ENCODE results near the gene OR2T35.
"Not testable (repeated sequence)": the region's sequence is repeated elsewhere in the genome, so short reads cannot be mapped to it uniquely, and the experiment has no call there.

OR2T35 gene, protein sequence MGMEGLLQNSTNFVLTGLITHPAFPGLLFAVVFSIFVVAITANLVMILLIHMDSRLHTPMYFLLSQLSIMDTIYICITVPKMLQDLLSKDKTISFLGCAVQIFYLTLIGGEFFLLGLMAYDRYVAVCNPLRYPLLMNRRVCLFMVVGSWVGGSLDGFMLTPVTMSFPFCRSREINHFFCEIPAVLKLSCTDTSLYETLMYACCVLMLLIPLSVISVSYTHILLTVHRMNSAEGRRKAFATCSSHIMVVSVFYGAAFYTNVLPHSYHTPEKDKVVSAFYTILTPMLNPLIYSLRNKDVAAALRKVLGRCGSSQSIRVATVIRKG

DNA sequence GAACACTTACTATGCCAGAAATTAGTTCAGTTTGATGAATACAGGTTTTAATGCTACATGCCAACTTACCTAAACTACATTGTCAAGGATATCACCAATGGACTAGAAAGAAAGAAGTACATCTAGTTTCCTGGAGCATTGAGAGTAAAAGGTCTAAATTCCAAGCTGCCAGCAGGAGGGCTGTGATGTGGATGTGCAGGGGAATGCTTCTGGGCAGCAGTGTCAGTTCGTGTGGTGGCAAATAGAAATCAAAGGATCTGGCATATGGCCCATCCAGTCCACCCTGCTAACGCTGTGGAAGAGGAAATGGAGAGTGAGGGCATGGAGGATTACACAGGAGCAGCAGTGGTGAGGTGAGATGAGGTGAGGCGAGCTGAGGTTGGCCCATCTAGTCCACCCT lies at the start of gene OR2T35:
OR2T35 (minus strand) TSS at position 101 of the 400 bp plus-strand sequence. CDS start 6,020 bp downstream, outside the sequence.
- DNase-seq (ENCODE audit: low read depth) = not testable (repeated sequence)

DNA sequence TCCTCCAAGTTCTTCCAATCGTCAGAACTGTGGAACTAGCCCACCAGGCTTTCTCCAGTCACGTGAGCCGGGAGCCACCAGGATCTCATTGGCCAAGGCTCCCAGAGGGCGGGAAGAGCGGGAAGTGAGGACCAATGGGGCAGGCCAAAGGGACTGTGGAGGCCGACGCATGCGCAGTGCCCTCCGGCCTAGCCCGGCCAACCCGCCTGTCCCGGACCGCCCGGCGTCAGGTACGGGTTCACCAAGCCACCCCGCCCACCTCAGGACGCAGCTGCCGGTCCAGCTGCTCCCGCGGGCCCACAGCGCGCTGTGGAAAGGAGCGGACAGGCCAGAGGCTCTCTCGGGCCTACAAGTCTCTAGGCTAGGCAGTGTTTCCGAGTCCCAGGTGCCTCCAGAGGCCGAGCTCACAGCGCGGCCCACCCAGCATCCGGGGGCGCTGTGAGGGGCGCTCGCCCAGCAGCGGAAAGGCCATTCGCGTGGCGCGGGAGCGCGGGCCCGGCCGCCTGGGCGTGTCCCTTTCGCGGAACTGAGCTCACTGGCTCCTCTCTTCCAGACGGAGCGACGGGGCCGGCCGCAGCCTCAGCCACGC lies 46.6 kb upstream of the OR2T35 start:
- DNase-seq (ENCODE audit: low read depth) = no peak

DNA sequence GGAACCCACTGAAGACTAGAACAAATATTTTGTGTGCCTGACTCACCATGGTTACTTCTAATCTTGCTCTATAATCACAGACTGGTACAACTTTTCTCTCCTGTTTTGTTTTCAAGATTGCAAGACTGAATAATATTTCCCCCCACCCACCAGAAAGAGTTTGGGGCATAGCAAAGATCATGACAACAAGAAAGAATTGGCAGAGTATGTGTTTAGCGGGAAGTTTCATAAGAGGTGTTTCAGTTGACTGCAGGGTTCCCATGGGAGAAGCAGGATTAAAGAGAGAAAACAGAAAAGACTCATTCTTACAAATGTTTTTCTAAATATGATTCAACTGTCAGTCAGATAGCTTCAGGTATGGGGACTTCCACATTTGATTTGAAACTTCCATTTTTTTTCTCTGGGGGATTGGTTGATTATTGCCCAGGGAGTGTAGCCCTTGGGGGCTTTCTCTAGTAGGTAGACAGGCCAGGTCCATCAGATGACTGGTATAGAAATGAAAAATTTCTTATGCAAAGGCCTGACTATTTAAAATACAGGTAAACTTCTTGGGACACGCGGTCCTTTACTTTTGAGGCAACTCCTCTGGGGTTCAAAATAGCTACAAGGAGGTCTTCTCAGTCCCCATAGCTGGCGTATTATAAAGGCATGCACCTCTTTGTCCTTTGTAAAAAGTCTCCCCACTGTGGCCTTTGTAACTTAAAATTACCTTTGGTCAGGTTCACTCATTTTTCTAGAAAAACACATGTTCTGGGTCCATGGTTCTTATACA lies 43.6 kb upstream of the OR2T35 start:
- no peak for DNase-seq (ENCODE audit: low read depth)

DNA sequence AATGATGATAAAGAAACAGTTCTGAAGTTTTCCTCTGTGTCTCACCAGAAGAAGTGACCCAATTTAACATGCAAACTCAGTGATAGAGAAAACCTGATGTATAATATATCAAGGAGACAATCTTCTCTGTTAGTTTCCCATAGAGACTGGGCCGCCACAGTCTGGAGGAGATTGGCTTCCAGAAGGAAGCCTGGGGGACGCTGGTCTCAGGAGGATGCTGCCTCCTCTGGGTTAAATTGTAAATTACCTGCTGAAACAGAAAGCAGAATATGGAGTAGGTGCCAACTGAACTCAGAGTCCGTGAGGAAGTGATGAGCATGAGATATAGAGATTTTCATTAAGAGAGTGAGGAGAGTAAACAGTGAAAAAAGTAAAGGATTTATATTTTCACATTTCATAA lies 41.7 kb upstream of the OR2T35 start:
- no peak for DNase-seq (ENCODE audit: low read depth)

DNA sequence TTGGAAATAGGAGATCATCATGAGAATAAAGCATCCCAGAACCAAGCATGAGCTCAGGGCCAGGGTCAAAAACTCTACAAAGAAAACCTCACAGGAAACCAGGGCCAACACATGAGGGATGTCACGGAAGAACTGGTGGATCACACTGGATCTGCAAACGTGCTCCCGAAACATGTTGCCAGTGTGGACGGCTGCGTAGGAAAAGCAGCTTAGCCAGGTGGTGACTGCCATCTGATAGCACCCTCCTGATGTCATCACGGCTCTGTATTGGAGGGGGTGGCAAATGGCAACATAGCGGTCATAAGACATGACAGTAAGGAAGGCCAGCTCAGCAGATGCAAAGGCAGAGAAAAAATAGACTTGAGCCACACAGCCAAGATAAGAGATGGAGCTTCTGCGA lies 36.6 kb upstream of the OR2T35 start:
- DNase-seq (ENCODE audit: low read depth) = no peak

DNA sequence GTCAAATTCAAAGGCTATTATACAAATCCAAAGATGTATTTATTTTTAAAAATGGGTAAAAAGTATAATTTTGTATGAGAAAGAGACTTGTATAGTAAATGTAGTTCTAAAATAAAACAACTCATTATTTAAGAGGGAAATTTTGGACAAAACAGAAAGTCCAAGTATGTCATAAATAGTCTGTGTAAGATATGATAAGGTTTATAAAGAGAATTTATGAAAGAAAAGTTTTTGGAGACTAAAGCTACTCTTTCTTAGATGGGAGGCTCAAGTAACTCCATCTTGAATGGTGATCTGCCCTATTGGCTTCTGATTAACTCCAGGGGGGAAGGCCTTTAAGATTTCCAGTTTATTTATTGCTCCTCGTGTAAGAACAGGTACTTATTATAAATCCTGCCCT lies 24.9 kb upstream of the OR2T35 start:
- no peak for DNase-seq (ENCODE audit: low read depth)

DNA sequence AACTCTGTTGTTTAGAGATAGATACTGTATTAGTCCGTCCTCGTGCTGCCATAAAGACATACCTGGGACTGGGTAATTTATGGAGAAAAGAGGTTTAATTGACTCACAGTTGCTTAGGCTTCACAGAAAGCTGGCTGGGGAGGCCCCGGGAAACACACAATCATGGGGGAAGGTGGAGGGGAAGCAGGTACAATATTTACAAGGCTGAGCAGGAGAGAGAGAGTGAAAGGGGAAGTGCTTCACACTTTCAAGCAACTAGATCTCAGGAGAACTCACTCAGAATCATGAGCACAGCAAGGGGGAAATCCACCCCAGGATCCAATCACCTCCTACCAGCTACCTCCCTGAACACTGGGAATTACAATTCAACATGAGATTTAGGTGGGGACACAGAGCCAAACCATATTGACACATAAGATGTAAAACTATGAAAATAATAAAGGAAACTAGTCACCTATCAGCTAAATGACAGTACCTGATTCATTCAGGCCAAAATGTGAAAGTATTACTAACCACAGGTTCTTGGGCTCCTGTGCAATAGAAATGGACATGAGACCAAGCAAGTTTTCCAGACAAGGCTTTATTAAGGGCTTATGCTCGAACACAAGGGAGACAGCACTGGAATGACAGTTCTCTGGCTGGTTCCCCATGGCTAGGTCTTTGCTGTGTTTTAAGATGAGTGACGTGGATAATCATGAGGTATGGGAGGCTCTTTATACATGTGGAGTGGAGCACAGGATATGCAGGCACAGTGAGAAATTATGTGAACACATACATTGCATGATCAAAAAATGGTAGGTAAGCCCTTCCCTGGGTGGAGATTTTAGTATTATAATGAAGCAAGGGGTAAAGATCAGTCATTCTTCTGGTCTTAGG lies 18.6 kb upstream of the OR2T35 start:
- DNase-seq (ENCODE audit: low read depth) = not testable (repeated sequence)

DNA sequence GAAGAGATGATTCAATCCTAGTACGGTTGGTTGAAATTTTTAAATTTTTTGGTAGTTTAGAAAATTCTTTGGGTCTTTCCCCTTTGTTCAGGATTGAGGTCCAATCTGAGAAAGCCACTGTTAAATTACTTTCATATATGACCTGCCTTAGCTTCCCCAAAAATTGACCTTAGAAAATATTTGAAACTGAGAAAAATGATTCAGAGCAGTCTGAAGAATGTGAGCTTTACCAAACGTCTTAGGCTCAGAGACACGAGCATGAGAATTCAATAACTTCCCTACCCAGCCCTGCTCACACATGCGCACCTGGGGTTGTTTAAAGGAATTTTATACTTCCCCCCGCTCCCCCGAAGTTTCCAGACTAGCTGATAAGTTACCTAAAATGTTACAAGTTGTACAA lies 11.7 kb upstream of the OR2T35 start:
- DNase-seq (ENCODE audit: low read depth) = not testable (repeated sequence)

DNA sequence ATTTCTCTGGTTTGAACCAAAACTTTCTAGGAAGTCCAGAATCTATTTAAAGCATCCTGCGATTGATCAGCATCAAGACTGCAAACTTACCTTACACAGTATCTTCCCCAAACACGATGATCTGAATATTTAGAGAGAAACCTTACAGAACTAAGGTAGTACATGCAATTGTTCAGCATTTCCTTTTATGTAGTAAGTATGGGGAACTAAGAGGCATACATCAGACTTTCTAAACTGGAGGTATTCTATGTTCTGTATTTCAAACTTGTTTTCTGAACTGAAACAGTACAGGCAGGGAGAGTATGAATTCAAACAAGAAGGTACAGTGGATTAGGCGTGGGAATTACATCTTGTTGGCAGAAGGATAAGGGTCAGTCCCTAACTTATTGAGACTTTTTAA lies 10.3 kb upstream of the OR2T35 start, which contains the start of gene OR2T27:
OR2T27 (minus strand) TSS at position 175 of the 400 bp plus-strand sequence. CDS start 4,644 bp downstream, outside the sequence.
- DNase-seq (ENCODE audit: low read depth) = not testable (repeated sequence)

DNA sequence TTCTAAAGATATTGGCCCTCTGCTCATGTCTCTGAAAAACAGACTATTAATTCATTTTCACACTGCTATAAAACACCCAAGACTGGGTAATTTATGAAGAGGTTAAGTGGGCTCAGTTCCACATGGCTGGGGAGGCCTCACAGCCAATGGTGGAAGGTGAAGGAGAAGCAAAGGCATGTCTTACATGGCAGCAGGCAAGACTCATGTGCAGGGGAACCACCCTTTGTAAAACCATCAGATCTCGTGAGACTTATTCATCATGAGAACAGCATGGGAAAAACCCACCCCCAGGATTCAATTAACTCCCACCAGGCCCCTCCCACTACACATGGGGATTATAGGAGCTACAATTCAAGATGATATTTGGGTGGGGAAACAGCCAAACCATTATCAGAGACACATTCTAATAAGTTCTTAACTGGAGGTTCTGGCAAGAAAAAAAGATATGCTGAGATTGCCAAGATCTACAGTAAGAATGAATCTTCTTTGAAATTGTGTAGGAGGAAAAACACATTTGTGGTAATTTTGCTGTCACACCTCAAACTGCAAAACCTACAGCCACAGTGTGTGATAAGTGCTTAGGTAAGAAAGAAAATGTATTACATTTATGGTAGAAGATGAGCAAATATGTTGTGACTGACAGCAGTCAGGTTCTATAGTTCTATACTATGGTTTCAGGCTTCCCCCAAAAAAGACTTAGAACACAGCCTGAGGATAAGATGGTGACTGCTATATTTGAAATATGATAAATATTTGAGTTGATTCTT lies 3.9 kb upstream of the OR2T35 start:
- DNase-seq (ENCODE audit: low read depth) = not testable (repeated sequence)

DNA sequence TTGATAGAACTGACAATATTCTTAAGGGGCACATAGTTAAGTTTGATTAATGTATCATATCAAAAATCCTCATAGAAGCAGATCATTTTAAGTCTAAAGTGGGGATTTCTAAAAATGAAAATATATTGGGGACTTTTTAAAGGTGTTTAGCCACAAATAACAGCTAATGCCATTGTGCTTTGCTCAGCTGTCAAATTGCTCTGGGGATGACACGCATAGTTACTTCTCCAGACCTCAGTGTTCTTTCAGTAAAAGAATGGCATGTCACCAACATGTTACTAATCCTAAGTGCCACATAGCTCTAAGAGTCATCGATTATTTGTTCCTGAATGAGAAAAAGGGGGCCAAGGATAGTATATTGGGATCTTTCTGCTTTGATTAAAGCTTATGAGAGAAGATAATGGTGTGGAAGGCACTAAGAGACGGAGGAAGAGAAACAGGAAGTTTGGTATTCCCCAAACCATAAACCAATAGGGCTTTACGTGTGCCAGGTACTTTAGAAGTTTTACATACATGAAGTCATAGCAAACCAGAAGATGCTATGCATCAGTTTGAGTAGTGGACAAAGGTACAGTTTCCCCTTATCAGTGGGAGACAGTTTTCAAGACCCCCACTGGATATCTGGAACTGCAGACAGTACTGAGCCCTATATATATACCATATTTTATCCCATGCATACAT lies 2.0 kb downstream of the OR2T35 start:
- not testable (repeated sequence) for DNase-seq (ENCODE audit: low read depth)

DNA sequence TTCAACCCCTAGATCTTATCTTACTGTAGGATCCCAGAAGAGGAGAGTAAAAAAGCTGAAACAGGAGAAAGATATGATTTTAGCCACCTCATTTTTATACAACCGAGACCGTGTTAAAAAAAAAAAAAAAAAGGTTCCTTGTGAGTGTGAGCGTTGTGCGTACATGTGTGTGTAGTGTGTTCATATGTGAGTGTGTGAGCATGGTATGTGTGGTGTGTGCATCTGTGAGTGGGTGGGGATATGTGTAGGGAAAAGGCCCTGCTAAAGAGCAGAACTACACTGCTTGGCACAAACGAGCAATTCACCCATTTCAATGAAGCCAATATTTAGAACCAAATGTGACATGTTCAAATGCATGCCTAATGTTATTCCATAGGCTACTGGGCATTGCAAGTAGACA lies 3.5 kb downstream of the OR2T35 start:
- DNase-seq (ENCODE audit: low read depth) = not testable (repeated sequence)

DNA sequence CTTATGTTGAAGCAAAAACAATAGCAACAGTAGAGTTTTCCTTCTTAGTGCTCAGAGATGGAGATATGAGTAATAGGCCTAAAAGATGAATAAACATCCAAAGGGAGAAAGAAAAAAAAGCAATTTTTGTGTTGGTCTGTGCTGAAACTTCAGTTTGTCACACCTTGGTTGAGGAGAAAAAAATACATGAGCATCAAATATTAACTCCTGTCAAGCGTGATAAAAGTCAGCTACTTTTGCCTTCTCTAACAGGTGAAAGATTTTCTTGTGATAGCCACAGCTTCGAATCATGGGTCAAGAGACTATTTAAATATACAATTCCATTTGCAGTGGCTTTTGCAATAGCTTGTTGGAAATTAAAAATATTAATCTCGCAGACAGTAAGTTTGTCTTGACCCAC lies 4.2 kb downstream of the OR2T35 start:
- not testable (repeated sequence) for DNase-seq (ENCODE audit: low read depth)

DNA sequence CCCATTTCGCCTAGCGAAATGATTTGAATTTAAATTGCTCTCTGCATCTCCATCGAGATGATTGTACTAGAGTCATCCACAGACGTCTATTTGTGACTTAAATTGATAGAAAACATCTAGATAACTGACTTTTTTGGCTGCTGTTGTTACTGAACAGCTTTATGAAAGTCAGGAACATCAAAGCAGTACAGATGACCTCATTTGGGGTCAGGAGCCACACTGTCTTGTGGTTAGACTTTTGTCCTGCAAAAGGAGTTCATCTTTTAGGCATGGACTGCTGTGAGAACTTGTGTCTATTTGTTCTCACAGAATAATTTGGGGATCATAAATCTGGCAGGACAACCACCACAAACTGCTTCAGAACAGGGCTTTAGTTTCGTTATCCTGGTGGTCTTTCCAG lies 5.4 kb downstream of the OR2T35 start:
- DNase-seq (ENCODE audit: low read depth) = not testable (repeated sequence)

DNA sequence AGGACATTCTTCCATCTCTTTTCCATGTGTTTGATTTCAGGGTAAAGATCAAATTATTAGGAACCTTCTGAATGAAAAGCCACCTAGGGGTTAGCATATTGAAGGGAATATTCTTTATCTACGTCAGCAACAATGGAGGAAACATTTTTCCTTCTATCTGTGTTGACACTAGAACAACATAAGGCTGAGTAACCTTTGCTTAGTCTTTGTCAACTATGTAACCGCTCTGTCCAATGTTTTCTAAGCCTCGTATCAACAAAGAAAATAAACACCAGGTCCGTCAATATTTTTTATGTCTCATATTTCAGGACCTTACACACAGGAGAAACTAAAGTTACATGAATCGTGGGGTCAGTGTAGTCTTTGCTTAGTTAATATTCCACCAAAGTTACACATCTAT lies 8.5 kb downstream of the OR2T35 start:
- DNase-seq (ENCODE audit: low read depth) = not testable (repeated sequence)

DNA sequence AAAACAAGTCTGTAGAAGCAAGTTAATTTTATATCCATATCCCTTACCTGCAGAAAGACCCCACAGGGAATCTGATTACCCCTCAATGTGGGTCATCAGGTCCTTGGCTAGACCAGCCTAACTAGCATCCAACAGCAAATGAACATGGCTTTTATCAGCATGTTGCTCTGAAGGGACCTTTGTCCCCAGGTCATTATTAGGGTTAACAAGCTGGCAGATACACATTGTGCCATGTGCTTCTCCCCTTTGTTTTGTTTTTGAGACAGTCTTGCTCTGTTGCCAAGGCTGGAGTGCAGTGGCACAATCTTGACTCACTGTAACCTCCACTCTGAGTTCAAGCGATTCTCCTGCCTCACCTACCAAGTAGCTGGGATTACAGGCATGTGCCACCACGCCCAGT lies 10.1 kb downstream of the OR2T35 start, which contains the start of gene OR2T11:
OR2T11 (minus strand) TSS at position 101 of the 400 bp plus-strand sequence. CDS start 7,963 bp downstream, outside the sequence.
- DNase-seq (ENCODE audit: low read depth) = not testable (repeated sequence)

DNA sequence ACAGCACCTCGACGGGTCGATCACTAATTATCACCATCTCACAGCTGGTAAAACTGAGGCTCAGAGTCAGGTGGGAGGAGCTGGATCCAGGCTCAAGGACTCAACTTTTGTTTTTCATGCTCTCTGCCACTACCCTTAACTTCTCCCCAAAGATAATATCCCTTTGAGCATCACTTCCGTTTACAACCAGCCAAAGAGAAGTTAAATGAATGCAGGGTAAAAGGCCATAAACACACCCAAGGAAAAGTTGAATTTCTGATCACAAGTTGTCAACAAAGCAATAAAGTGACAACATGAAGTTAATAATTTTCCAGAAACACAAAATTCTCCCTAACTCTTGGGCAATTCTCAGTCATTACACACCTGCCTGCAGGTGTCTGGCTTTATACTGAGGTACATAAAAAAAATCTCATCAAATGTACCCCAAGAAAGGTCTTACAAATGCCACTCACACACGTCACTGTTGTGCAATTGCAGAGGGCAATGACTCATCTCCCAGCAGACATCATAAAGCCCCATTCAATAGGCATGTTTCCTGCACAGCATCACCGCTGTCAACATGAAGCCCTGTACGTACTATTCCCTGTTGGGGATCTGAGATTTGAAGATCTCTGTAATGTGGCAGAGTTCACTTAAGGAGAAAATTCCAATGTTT lies 13.6 kb downstream of the OR2T35 start:
- no peak for DNase-seq (ENCODE audit: low read depth)

DNA sequence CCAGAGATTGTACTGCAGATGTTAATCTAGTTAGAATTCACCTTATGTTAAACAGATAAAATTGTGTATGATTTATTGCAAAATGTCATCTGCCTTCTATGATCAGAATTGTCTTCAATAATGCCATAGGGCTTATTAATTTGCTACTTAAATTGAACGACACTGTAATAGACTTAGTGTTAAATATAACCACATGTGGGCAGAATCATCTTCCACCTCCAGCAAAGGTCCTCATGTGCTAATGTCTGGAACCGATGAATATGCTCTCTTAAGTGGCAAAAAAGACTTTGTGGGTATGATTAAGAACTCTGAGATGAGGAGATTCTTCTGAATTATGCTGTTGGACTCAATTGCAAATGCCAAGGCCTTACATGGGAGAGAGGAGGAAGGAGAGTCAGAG lies 14.5 kb downstream of the OR2T35 start:
- DNase-seq (ENCODE audit: low read depth) = no peak

DNA sequence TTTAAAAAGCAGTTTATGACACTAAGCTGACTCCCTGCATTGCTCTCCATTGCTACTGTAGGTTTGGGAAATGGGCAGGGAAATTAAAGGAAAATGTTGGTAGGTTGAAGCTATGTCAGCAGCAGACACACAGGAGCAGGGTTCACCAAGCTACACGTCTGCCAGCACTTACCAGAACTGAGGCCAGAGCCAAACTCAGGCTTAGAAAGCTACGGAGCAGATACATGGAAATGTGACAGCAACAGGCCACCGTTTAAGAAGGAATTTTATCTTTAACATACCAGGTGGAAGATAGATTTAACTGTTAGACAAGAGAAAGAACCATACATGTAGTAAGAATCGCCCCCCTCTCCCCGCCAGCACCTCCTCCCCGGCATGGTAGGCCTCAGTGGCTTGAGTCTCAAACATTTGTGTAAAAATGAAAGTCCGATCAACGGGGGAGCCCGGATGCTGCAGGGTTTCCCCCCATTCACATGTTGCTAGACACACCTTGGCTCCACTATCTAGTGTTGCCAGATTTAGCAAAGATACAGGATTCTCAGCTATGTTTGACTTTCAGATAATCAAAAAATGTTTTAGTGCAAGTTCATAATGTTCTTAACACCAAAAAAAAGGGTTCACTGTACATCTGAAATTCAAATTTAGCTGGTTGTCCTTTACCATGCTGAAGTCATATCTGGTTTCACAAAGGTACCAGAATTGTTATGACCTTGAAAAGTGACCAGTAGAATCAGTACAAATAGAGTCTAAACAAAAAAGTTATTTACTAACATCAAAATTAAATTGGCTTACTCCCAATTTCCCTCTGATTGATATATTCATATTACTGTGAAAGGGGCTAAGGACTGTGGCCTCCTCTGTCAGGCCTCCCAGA lies 16.9 kb downstream of the OR2T35 start:
- no peak for DNase-seq (ENCODE audit: low read depth)

All from EH (cell line).